ENCODE measurements around the gene TSN.
"Not testable (repeated sequence)": the region's sequence is repeated elsewhere in the genome, so short reads cannot be mapped to it uniquely, and the experiment has no call there.

The TSN gene

DNA sequence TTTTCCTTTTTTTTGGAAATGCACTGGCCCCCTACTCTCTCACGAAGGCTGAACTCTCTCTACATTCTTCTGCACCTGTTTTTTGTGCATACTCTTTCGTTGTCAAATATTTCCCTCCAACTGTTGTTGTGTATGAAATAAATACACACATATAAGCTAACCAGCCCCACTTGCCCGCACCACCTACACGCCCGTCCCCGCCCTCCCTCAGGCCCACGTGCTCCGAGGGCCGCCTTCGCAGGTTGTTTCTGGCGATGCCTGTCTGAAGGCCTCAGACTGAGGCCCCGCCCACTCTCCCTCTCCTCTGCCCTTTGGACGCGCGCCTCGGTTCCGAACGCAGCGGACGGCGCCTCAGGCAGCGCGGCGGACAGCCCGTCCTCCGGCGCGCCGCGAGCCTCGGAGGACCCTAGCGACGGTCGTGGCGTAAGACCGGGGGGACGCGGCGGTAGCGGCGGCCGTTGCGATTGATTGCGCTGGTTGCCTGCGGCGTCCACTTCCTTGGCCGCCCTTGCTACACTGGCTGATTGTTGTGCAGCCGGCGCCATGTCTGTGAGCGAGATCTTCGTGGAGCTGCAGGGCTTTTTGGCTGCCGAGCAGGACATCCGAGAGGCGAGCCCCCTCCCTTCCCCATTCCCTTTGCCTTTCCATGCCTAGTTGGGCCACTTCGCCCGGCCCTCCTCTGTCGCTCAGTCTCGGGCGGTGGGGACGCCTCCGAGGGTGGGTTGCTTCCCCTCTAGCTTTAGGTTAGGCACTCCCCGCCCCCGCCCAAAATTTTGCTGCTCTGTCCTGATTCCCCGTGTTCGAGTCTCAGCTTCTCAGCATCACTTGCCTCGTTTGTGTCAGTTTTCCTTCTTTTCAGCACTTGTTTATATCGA lies at the start of gene TSN:
Gene TSN, plus strand, starts transcription at position 415 of the 875 bp plus-strand sequence. Its CDS starts 129 bp downstream, at position 544.
- DNase-seq: peak; percentile 89 to 94

GRCh38 chr2:121705958-121706357 lies 49.5 kb upstream of the TSN start:
- DNase-seq: no peak

DNA sequence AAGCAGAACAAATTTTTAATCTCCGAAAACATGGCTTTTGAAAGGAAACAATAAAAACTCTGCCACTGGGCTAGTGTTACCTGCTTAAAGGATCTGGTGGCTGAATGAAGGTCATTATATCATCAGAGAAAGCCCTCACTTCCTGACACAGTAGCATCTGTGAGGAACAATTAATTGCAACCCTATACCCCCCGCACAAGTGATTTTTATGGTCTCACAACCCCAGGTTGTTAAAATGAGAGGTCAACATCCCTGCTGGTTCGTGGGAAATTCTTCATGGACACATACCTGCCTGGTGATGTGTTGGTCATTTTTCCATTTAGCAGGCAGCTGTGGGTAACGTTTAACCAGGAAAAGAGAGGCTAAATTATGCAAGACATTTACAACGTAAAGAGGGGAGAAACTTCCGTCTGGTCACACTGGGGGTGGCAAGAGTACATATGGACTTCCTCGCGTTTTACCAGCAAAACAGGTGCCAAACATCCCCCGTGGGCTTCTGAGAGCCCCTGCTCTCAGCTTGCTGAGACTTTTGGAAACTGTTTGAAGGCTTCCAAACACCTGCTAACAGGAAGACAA lies 48.0 kb upstream of the TSN start:
- no peak for DNase-seq

DNA sequence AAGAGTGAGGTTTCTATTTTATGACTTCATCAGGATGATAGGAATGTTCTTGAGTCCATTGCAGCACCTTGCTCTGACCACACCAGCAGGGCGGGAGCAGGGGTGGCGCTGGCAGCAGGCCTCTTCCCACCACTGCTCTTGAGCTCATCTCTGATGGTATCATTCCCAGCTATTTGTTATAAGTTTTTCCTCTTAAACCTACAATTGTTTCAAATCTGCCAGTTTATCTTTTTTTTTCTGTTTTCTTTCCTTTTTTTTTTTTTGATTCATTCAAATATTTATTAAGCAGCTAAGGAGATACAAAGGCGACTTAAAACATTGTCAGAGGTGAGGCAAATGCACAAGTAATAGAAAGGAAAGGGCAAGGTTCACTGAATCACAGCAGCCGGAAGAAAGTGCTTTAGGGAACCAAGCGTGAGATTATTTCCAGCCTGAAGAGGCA lies 47.5 kb upstream of the TSN start:
- no peak for DNase-seq

- DNase-seq: no peak
These were observed 45.5 kb upstream of the TSN start for GRCh38 chr2:121709776-121710469.

- no peak for DNase-seq
These were observed 44.8 kb upstream of the TSN start for GRCh38 chr2:121710470-121711170.

- not testable (repeated sequence) for DNase-seq
These were observed 44.0 kb upstream of the TSN start for GRCh38 chr2:121711481-121711880.

- DNase-seq: no peak
These were observed 39.3 kb upstream of the TSN start for GRCh38 chr2:121716126-121716525.

GRCh38 chr2:121717529-121717928 lies 37.9 kb upstream of the TSN start:
- DNase-seq: no peak

GRCh38 chr2:121721926-121722325 lies 33.5 kb upstream of the TSN start:
- no peak for DNase-seq

GRCh38 chr2:121722479-121722878 lies 33.0 kb upstream of the TSN start:
- no peak for DNase-seq

DNA sequence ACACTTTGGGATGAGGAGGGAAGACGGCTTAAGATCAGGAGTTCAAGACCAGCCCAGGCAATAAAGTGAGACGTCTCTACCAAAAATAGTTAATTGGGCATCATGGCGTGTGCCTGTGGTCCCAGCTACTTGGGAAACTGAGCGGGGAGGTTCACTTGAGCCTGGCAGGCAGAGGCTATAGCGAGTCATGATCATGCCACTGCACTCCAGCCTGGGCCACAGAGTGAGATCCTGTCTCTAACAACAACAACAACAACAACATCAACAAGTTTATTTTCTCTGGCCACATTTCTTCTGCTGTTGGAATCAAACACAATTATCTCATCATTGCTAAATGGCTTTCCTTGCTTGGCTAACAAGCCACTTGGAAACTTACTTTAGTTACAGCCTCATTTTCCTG lies 32.1 kb upstream of the TSN start:
- no peak for DNase-seq

GRCh38 chr2:121727332-121727731 lies 28.1 kb upstream of the TSN start:
- DNase-seq: no peak

GRCh38 chr2:121727950-121728349 lies 27.5 kb upstream of the TSN start:
- no peak for DNase-seq

- DNase-seq: no peak
These were observed 24.1 kb upstream of the TSN start for GRCh38 chr2:121731366-121731765.

DNA sequence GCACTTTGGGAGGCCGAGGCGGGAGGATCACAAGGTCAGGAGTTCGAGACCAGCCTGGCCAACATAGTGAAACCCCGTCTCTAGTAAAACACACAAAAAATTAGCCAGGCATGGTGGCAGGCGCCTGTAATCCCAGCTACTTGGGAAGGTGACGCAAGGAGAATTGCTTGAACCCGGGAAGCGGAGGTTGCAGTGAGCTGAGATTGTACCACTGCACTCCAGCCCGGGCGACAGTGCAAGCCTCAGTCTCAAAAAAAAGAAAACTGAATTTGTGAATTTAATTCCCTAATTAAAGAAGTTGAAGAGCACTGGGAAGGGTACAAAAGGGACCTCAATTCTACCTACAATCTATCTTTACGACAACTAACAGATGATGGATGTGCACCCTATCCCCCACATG lies 20.9 kb upstream of the TSN start:
- DNase-seq: not testable (repeated sequence)

GRCh38 chr2:121735518-121736074 lies 19.9 kb upstream of the TSN start:
- peak in 1 of 2 experiments; percentile 40 for DNase-seq

- no peak for DNase-seq
These were observed 19.4 kb upstream of the TSN start for GRCh38 chr2:121736140-121736461.

GRCh38 chr2:121736462-121737336 lies 18.8 kb upstream of the TSN start, which contains the start of gene NIFK:
TSS of gene NIFK (minus strand) at chr2:121736875. CDS start at chr2:121736850, 25 bp downstream.
- DNase-seq: peak; percentile 91 to 95

GRCh38 chr2:121740973-121741372 lies 14.5 kb upstream of the TSN start:
- DNase-seq: no peak

GRCh38 chr2:121741450-121741849 lies 14.0 kb upstream of the TSN start:
- no peak for DNase-seq

Measured in SW 1271 (cell line).